B cell (primary cell): ENCODE measurements around the gene ADD3. TPM values are rescaled to one million over a fixed set of nuclear protein-coding genes. Genes with fewer than 3 reads are reported as not detected.

Experiments
- ATAC-seq: fragments of 200-7000 bp; cut with Tn5 transposase; one replicate; pipeline ENCODE4 v1.10.0; 2021; ENCODE audit warnings: low read depth, mild to moderate bottlenecking, moderate number of reproducible peaks, moderate library complexity
- CTCF ChIA-PET: fragments of 350-600 bp; sonication (Branson Sonifier 250); formaldehyde crosslinking; loops from one replicate; lab custom pipeline; 2021; ENCODE audit warnings: antibody characterized with exemption, inconsistent platforms; lab: Charles Lee
- POLR2A ChIA-PET: fragments of 350-600 bp; sonication (Branson Sonifier 250); formaldehyde crosslinking; loops from one replicate; lab custom pipeline; 2021; ENCODE audit warnings: antibody characterized with exemption; lab: Charles Lee
- DNase-seq: peaks from one replicate; pipeline ENCODE4 v3.0.0; 2013
- H2AFZ ChIP-seq: 2 replicates; pipeline ENCODE4 v1.6.1; 2012; ENCODE audit warnings: mild to moderate bottlenecking, low read depth, low read length; ENCODE audit not compliant: insufficient read depth, poor library complexity, severe bottlenecking
- H3K27ac ChIP-seq, 2 donors: 1 replicate in 1 of 2; 2 replicates in 1 of 2; pipeline ENCODE4 v1.5.1; 2012 to 2013; ENCODE audit warnings: low read length in 2 of 2, mild to moderate bottlenecking in 2 of 2, moderate library complexity in 1 of 2
- H3K27me3 ChIP-seq, 4 experiments: fragments of 200-600 bp in 1 of 4; sonication (generic) in 1 of 4; replicated peaks in 1 of 4; 1 replicate in 2 of 4; 2 replicates in 2 of 4; pipeline versions ENCODE4 v1.6.1 to v1.7.0; 2013 to 2016; ENCODE audit warnings: low read length in 3 of 4, mild to moderate bottlenecking in 2 of 4, mixed read lengths in 1 of 4, moderate library complexity in 1 of 4; ENCODE audit not compliant: insufficient read depth in 4 of 4, control insufficient read depth in 3 of 4; ENCODE audit errors: control extremely low read depth in 1 of 4
- H3K36me3 ChIP-seq, 2 experiments: replicated peaks in 1 of 2; 1 replicate in 1 of 2; 2 replicates in 1 of 2; pipeline versions ENCODE4 v1.6.1 to v1.7.1; 2013; ENCODE audit warnings: low read length in 1 of 2; ENCODE audit not compliant: insufficient read depth in 2 of 2, control insufficient read depth in 1 of 2; ENCODE audit errors: control extremely low read depth in 1 of 2, extremely low read depth in 1 of 2
- H3K4me1 ChIP-seq, 2 donors: fragments of 200-600 bp in 1 of 2; sonication (generic) in 1 of 2; 1 replicate in 1 of 2; 2 replicates in 1 of 2; pipeline versions ENCODE4 v1.5.1 to v1.6.1; 2013 to 2017; ENCODE audit warnings: low read length in 2 of 2; ENCODE audit not compliant: control insufficient read depth in 2 of 2, insufficient read depth in 2 of 2
- H3K4me2 ChIP-seq: replicated peaks from 2 replicates; pipeline ENCODE3; 2012; ENCODE audit warnings: mild to moderate bottlenecking, low read depth, low read length; ENCODE audit not compliant: poor library complexity, severe bottlenecking
- H3K4me3 ChIP-seq, 5 experiments: fragments of 200-600 bp in 1 of 5; sonication (generic) in 1 of 5; 1 replicate in 3 of 5; 2 replicates in 2 of 5; pipeline versions ENCODE4 v1.5.1 to v1.7.0; 2011 to 2016; ENCODE audit warnings: low read length in 4 of 5, mild to moderate bottlenecking in 4 of 5, low read depth in 2 of 5, control low read depth in 1 of 5, moderate library complexity in 1 of 5; ENCODE audit not compliant: insufficient read depth in 1 of 5; ENCODE audit errors: control extremely low read depth in 1 of 5, extremely low read depth in 1 of 5
- H3K79me2 ChIP-seq: fragments of 200-600 bp; sonication (generic); one replicate; pipeline ENCODE4 v1.6.0; 2016; ENCODE audit warnings: low read length; ENCODE audit not compliant: control insufficient read depth, insufficient read depth
- H3K9ac ChIP-seq: fragments of 200-600 bp; sonication (generic); 2 replicates; pipeline ENCODE4 v1.6.1; 2017; ENCODE audit warnings: mild to moderate bottlenecking, low read length, moderate library complexity
- H3K9me3 ChIP-seq, 3 donors: one replicate each; pipeline versions ENCODE4 v1.6.1 to v1.7.1; 2013; ENCODE audit warnings: low read length in 2 of 3; ENCODE audit not compliant: control insufficient read depth in 2 of 3, insufficient read depth in 1 of 3; ENCODE audit errors: control extremely low read depth in 1 of 3
- H4K20me1 ChIP-seq: 2 replicates; pipeline ENCODE4 v1.6.0; 2012; ENCODE audit warnings: mild to moderate bottlenecking, low read length; ENCODE audit not compliant: insufficient read depth, control insufficient read depth, poor library complexity, severe bottlenecking
- H3K27ac Mint-ChIP-seq: one replicate; pipeline ENCODE4 v1.8.0; 2021; ENCODE audit warnings: mixed read lengths
- H3K27me3 Mint-ChIP-seq: one replicate; pipeline ENCODE4 v1.8.0; 2021; ENCODE audit warnings: mixed read lengths
- H3K4me1 Mint-ChIP-seq: one replicate; pipeline ENCODE4 v1.8.0; 2021; ENCODE audit warnings: mixed read lengths
- H3K4me3 Mint-ChIP-seq: one replicate; pipeline ENCODE4 v1.8.0; 2021; ENCODE audit warnings: mixed read lengths
- H3K9me3 Mint-ChIP-seq: one replicate; pipeline ENCODE4 v1.8.0; 2022; ENCODE audit warnings: mixed read lengths; ENCODE audit not compliant: insufficient read depth
- CTCF ChIP-seq: fragments of 200-600 bp; IDR thresholded peaks from one replicate; pipeline ENCODE4 v1.8.0; 2022; ENCODE audit warnings: antibody characterized with exemption, mild to moderate bottlenecking
- EZH2 ChIP-seq: IDR thresholded peaks from 2 replicates; pipeline ENCODE4 v1.6.1; 2012; ENCODE audit warnings: borderline replicate concordance, low read depth, mild to moderate bottlenecking, moderate library complexity, low read length; ENCODE audit not compliant: insufficient read depth, poor library complexity, severe bottlenecking
- WGBS: methylation state at CpG from one replicate; pipeline ENCODE4 v1.1.5; 2013; ENCODE audit warnings: missing lambda C conversion rate; ENCODE audit not compliant: insufficient coverage; 5-methylcytosine and 5-hydroxymethylcytosine counted together
- intact Hi-C: fragments of 100-400 bp; cut with micrococcal nuclease; formaldehyde crosslinking; loops from one replicate; pipeline ENCODE4 v1.10.0; 2022
- polyA plus RNA-seq: library from polyadenylated mRNA; depleted of rRNA; stranded (reverse); fragments of >200 nt; gene quantifications from 2 replicates; pipeline ENCODE4 v1.2.3, GENCODE V29; 2012
- total RNA-seq, 2 donors: library from RNA; stranded (reverse); fragments of 120-200 nt in 1 of 2; gene quantifications; 1 replicate in 1 of 2; 2 replicates in 1 of 2; pipeline versions ENCODE4 v1.2.3 to v1.2.4, GENCODE V29; 2013 to 2022

The ADD3 gene
- total and polyA plus RNA-seq, 2 donors (not counting 1 experiment from before 2014, with no cell fraction given): 156 to 185 TPM

- H3K27me3 ChIP-seq: no peaks in the 10 kb centered on the region
- TF ChIP-seq CTCF: no peak
- TF ChIP-seq EZH2: no peak
- H3K4me1 ChIP-seq: peaks cover 19 to 20% of the 10 kb centered on the region in 2 donors
- no peak overlapping the region for H2AFZ ChIP-seq
- no peak overlapping the region for H3K4me3 ChIP-seq
- ChIA-PET POLR2A (no interaction called here), CTCF (interaction anchor here (0.7 to 2.9 kb wide), 5 partner anchors 9 to 288 kb away, joined by 3 to 12 read pairs (median 4); no protein-coding TSS in a partner anchor)
- Mint-ChIP-seq H3K4me1 (peaks cover 22% of the 10 kb centered on the region), H3K27ac (no peak overlapping the region), H3K4me3 (no peak overlapping the region), H3K9me3 (no peaks in the 10 kb centered on the region), H3K27me3 (no peaks in the 10 kb centered on the region)
- H3K9ac ChIP-seq: no peak overlapping the region
- H3K9me3 ChIP-seq: peaks cover 0 to 3% (median 2%) of the 10 kb centered on the region in 3 donors
- ATAC-seq (no peak), DNase-seq (no peak)
- WGBS: no CpG with 5 or more reads among the region's 1 CpG
- H4K20me1 ChIP-seq: no peaks in the 10 kb centered on the region
- H3K36me3 ChIP-seq: no peaks in the 10 kb centered on the region
- H3K79me2 ChIP-seq: no peaks in the 10 kb centered on the region
- no peak overlapping the region for H3K4me2 ChIP-seq
- H3K27ac ChIP-seq: no peak overlapping the region
- intact Hi-C loops: no loop called here
Observed at GRCh38 chr10:109991266-109991855, 16.4 kb upstream of the ADD3 start.

GRCh38 chr10:109992485-109992884 is 15.3 kb upstream of the ADD3 start:
- Mint-ChIP-seq H3K27me3 (no peaks in the 10 kb centered on the region), H3K27ac (no peak overlapping the region), H3K4me3 (no peak overlapping the region), H3K4me1 (peaks cover 33% of the 10 kb centered on the region), H3K9me3 (no peaks in the 10 kb centered on the region)
- H4K20me1 ChIP-seq: no peaks in the 10 kb centered on the region
- no peak overlapping the region for H2AFZ ChIP-seq
- peaks cover 0 to 3% (median 2%) of the 10 kb centered on the region in 3 donors for H3K9me3 ChIP-seq
- ATAC-seq (no peak), DNase-seq (no peak)
- CTCF ChIA-PET: interaction anchor here (0.7 to 2.9 kb wide), 3 partner anchors 9 to 35 kb away, joined by 3 to 12 read pairs (median 3); no protein-coding TSS in a partner anchor
- intact Hi-C loops: no loop called here
- no peaks in the 10 kb centered on the region for H3K36me3 ChIP-seq
- no peak overlapping the region for H3K4me3 ChIP-seq
- no peak overlapping the region for H3K27ac ChIP-seq
- H3K4me1 ChIP-seq: peaks cover 30 to 31% of the 10 kb centered on the region in 2 donors
- POLR2A ChIA-PET: no interaction called here
- H3K27me3 ChIP-seq: no peaks in the 10 kb centered on the region
- WGBS: 94% methylated on average over 2 of the region's 3 CpGs
- H3K9ac ChIP-seq: no peak overlapping the region
- TF ChIP-seq EZH2: no peak
- no peak for TF ChIP-seq CTCF
- no peak overlapping the region for H3K4me2 ChIP-seq
- no peaks in the 10 kb centered on the region for H3K79me2 ChIP-seq
